ENCODE data around the gene MROH9.

GRCh38 chr1:171014880-171015279, 79.5 kb downstream of the MROH9 start:
- TF ChIP-seq CTCF (IDR thresholded peaks at IDR 0.05; ENCODE audit: poor library complexity, severe bottlenecking) (no peak), EP300 (conservative IDR thresholded peaks at IDR 0.05; ENCODE audit: poor library complexity, severe bottlenecking) (no peak), EZH2 (IDR thresholded peaks at IDR 0.05; ENCODE audit: borderline replicate concordance, insufficient read depth, low read length, poor library complexity, severe bottlenecking) (no peak), RAD21 (conservative IDR thresholded peaks at IDR 0.05) (no peak), POLR2AphosphoS5 (IDR thresholded peaks at IDR 0.05) (no peak), SMC3 (conservative IDR thresholded peaks at IDR 0.05; ENCODE audit: poor library complexity) (no peak), TAF1 (IDR thresholded peaks at IDR 0.05; ENCODE audit: low read depth) (no peak), REST (IDR thresholded peaks at IDR 0.05; ENCODE audit: borderline replicate concordance) (no peak)

Measured in neural cell (in vitro differentiated cells).